Type B pancreatic cell (in vitro differentiated cells): ENCODE data around the gene ZNF366. TPM values are rescaled to one million over a fixed set of nuclear protein-coding genes. Genes with fewer than 3 reads are reported as not detected.

ENCODE experiments used
- DNase-seq: peaks from one replicate; pipeline ENCODE4 v3.0.0; 2021; ENCODE audit warnings: mixed read lengths; ENCODE audit not compliant: unreplicated experiment; ENCODE audit errors: extremely low spot score
- H3K27ac Mint-ChIP-seq: 2 replicates; pipeline ENCODE4 v1.8.0; 2021; ENCODE audit warnings: mild to moderate bottlenecking, mixed read lengths
- H3K27me3 Mint-ChIP-seq: 2 replicates; pipeline ENCODE4 v1.8.0; 2021; ENCODE audit warnings: mixed read lengths
- H3K36me3 Mint-ChIP-seq: 2 replicates; pipeline ENCODE4 v1.8.0; 2021; ENCODE audit warnings: mixed read lengths
- H3K4me1 Mint-ChIP-seq: one replicate; pipeline ENCODE4 v1.8.0; 2021; ENCODE audit warnings: mixed read lengths; ENCODE audit not compliant: unreplicated experiment
- H3K4me3 Mint-ChIP-seq: 2 replicates; pipeline ENCODE4 v1.8.0; 2021; ENCODE audit warnings: mild to moderate bottlenecking, mixed read lengths
- H3K9me3 Mint-ChIP-seq: 2 replicates; pipeline ENCODE4 v1.8.0; 2021; ENCODE audit warnings: mixed read lengths
- CTCF ChIP-seq: fragments of 200-600 bp; sonication (generic); conservative IDR thresholded peaks from 2 replicates; pipeline ENCODE4 v1.5.0; 2021; ENCODE audit warnings: antibody characterized with exemption, mild to moderate bottlenecking
- total RNA-seq: library from RNA; stranded (reverse); gene quantifications from 2 replicates; pipeline ENCODE4 v1.2.1, GENCODE V29; 2021; ENCODE audit warnings: low replicate concordance

Gene ZNF366
- total RNA-seq, 1 donor from 2014 or later, result not detected

- Mint-ChIP-seq H3K4me3 (no peak overlapping the region), H3K9me3 (no peaks in the 10 kb centered on the region), H3K4me1 (peaks cover 27% of the 10 kb centered on the region), H3K27ac (no peak overlapping the region), H3K27me3 (no peaks in the 10 kb centered on the region), H3K36me3 (no peaks in the 10 kb centered on the region)
- TF ChIP-seq CTCF, result no peak
- DNase-seq, result no peak
These were observed 58.8 kb downstream of the ZNF366 start for GRCh38 chr5:72448368-72448767.

GRCh38 chr5:72447751-72448150 lies 59.5 kb downstream of the ZNF366 start:
- H3K9me3 Mint-ChIP-seq, result no peaks in the 10 kb centered on the region
- no peak for DNase-seq
- H3K36me3 Mint-ChIP-seq, result no peaks in the 10 kb centered on the region
- no peak overlapping the region for H3K4me3 Mint-ChIP-seq
- H3K4me1 Mint-ChIP-seq, result peaks cover 21% of the 10 kb centered on the region
- no peaks in the 10 kb centered on the region for H3K27me3 Mint-ChIP-seq
- no peak for TF ChIP-seq CTCF
- H3K27ac Mint-ChIP-seq, result no peak overlapping the region

- DNase-seq, result no peak
- Mint-ChIP-seq H3K27ac (no peak overlapping the region), H3K4me3 (no peak overlapping the region), H3K9me3 (no peaks in the 10 kb centered on the region), H3K36me3 (no peaks in the 10 kb centered on the region), H3K4me1 (peaks cover 7% of the 10 kb centered on the region), H3K27me3 (no peaks in the 10 kb centered on the region)
- TF ChIP-seq CTCF, result no peak
These were observed 61.2 kb downstream of the ZNF366 start for GRCh38 chr5:72445969-72446368.

GRCh38 chr5:72443883-72444282 lies 63.3 kb downstream of the ZNF366 start:
- no peaks in the 10 kb centered on the region for H3K9me3 Mint-ChIP-seq
- no peak overlapping the region for H3K27ac Mint-ChIP-seq
- DNase-seq, result no peak
- H3K27me3 Mint-ChIP-seq, result no peaks in the 10 kb centered on the region
- no peak for TF ChIP-seq CTCF
- peaks cover 7% of the 10 kb centered on the region for H3K4me1 Mint-ChIP-seq
- H3K4me3 Mint-ChIP-seq, result no peak overlapping the region
- H3K36me3 Mint-ChIP-seq, result no peaks in the 10 kb centered on the region

GRCh38 chr5:72441862-72442540 lies 65.2 kb downstream of the ZNF366 start:
- H3K4me3 Mint-ChIP-seq, result no peak overlapping the region
- no peaks in the 10 kb centered on the region for H3K9me3 Mint-ChIP-seq
- H3K36me3 Mint-ChIP-seq, result no peaks in the 10 kb centered on the region
- no peaks in the 10 kb centered on the region for H3K27me3 Mint-ChIP-seq
- H3K27ac Mint-ChIP-seq, result no peak overlapping the region
- peaks cover 7% of the 10 kb centered on the region for H3K4me1 Mint-ChIP-seq
- DNase-seq, result no peak
- no peak for TF ChIP-seq CTCF
